ENCODE data around the gene C14orf39. TPM values are rescaled to one million over a fixed set of nuclear protein-coding genes. Genes with fewer than 3 reads are reported as not detected.

Gene C14orf39
- total RNA-seq = not detected in 2 replicates

GRCh38 chr14:60485598-60486251 lies at the start of gene C14orf39:
TSS of gene C14orf39 (minus strand) at chr14:60486063. CDS start at chr14:60485078, 985 bp downstream.
- intact Hi-C loops (cut with micrococcal nuclease) = loop anchor here (2.0 kb wide), 1 partner anchor 21 kb away; no protein-coding TSS in a partner anchor

- intact Hi-C loops (cut with micrococcal nuclease) = no loop called here
Measured at GRCh38 chr14:60532442-60532841, 46.6 kb upstream of the C14orf39 start.

- intact Hi-C loops (cut with micrococcal nuclease) = loop anchor here (2.0 kb wide), 1 partner anchor 33 kb away; no protein-coding TSS in a partner anchor
Measured at GRCh38 chr14:60515511-60516289, 29.8 kb upstream of the C14orf39 start.

GRCh38 chr14:60514741-60515491 lies 29.1 kb upstream of the C14orf39 start:
- intact Hi-C loops (cut with micrococcal nuclease) = loop anchor here (2.0 kb wide), 1 partner anchor 32 kb away; no protein-coding TSS in a partner anchor

- intact Hi-C loops (cut with micrococcal nuclease) = loop anchor here (2.0 kb wide), 1 partner anchor 32 kb away; no protein-coding TSS in a partner anchor
Measured at GRCh38 chr14:60514378-60514740, 28.5 kb upstream of the C14orf39 start.

GRCh38 chr14:60512973-60513571 lies 27.2 kb upstream of the C14orf39 start:
- intact Hi-C loops (cut with micrococcal nuclease) = no loop called here

- intact Hi-C loops (cut with micrococcal nuclease) = no loop called here
Measured at GRCh38 chr14:60512126-60512525, 26.3 kb upstream of the C14orf39 start.

GRCh38 chr14:60510951-60511599 lies 25.2 kb upstream of the C14orf39 start:
- intact Hi-C loops (cut with micrococcal nuclease) = no loop called here

GRCh38 chr14:60510254-60510950 lies 24.5 kb upstream of the C14orf39 start:
- intact Hi-C loops (cut with micrococcal nuclease) = no loop called here

GRCh38 chr14:60509438-60510253 lies 23.8 kb upstream of the C14orf39 start:
- intact Hi-C loops (cut with micrococcal nuclease) = loop anchor here (2.0 to 5.0 kb wide), 2 partner anchors 139 to 213 kb away; partner anchors contain the start of genes SIX1 and SIX4

GRCh38 chr14:60508707-60509437 lies 23.0 kb upstream of the C14orf39 start, which contains the start of gene SIX6:
TSS of gene SIX6 (plus strand) at chr14:60509146. CDS start at chr14:60509399, 253 bp downstream.
- intact Hi-C loops (cut with micrococcal nuclease) = loop anchor here (2.0 to 5.0 kb wide), 2 partner anchors 140 to 213 kb away; partner anchors contain the start of genes SIX1 and SIX4

GRCh38 chr14:60508363-60508706 lies 22.5 kb upstream of the C14orf39 start:
- intact Hi-C loops (cut with micrococcal nuclease) = loop anchor here (2.0 to 5.0 kb wide), 2 partner anchors 140 to 214 kb away; partner anchors contain the start of genes SIX1 and SIX4

GRCh38 chr14:60506985-60507829 lies 21.3 kb upstream of the C14orf39 start:
- intact Hi-C loops (cut with micrococcal nuclease) = loop anchor here (2.0 to 5.0 kb wide), 2 partner anchors 20 to 215 kb away; partner anchors contain the start of genes C14orf39 and SIX4

- intact Hi-C loops (cut with micrococcal nuclease) = loop anchor here (2.0 to 5.0 kb wide), 2 partner anchors 20 to 216 kb away; partner anchors contain the start of genes C14orf39 and SIX4
Measured at GRCh38 chr14:60506462-60506984, 20.7 kb upstream of the C14orf39 start.

GRCh38 chr14:60506010-60506409 lies 20.1 kb upstream of the C14orf39 start:
- intact Hi-C loops (cut with micrococcal nuclease) = loop anchor here (2.0 to 5.0 kb wide), 2 partner anchors 19 to 216 kb away; partner anchors contain the start of genes C14orf39 and SIX4

- intact Hi-C loops (cut with micrococcal nuclease) = loop anchor here (5.0 kb wide), 1 partner anchor 217 kb away; the partner anchor contains the start of gene SIX4
Measured at GRCh38 chr14:60505448-60505847, 19.6 kb upstream of the C14orf39 start.

- intact Hi-C loops (cut with micrococcal nuclease) = no loop called here
Measured at GRCh38 chr14:60502541-60502940, 16.7 kb upstream of the C14orf39 start.
